Coronary artery (tissue), 2 donors: ENCODE results near the gene PYCR2.

Experiments used
- DNase-seq: peaks from one replicate; pipeline ENCODE4 v3.0.0-alpha.2; 2017; ENCODE audit warnings: low spot score
- H3K27ac ChIP-seq, 2 donors: fragments of 200-600 bp; sonication (generic); one replicate each; pipeline ENCODE4 v1.5.1; 2016 to 2019
- H3K4me3 ChIP-seq: fragments of 200-600 bp; sonication (generic); 2 replicates; pipeline ENCODE4 v1.5.1; 2016; ENCODE audit warnings: mild to moderate bottlenecking, moderate library complexity
- CTCF ChIP-seq: fragments of 200-600 bp; sonication (generic); IDR thresholded peaks from one replicate; pipeline ENCODE4 v1.5.1; 2019; ENCODE audit warnings: antibody characterized with exemption

Gene PYCR2

GRCh38 chr1:225883616-225884265, 40.3 kb downstream of the PYCR2 start:
- Histone ChIP-seq H3K4me3 (peak overlapping the region; percentile 96), H3K27ac (no peak overlapping the region)
- DNase-seq, result no peak
- TF ChIP-seq CTCF, result no peak

- TF ChIP-seq CTCF, result no peak
- no peak for DNase-seq
- Histone ChIP-seq H3K27ac (peak overlapping the region; percentile 86 to 93), H3K4me3 (peak overlapping the region; percentile 96)
These were observed 41.1 kb downstream of the PYCR2 start for GRCh38 chr1:225882694-225883615.

- no peak for TF ChIP-seq CTCF
- DNase-seq, result peak; percentile 94
- Histone ChIP-seq H3K4me3 (peak within 1 kb of the TSS; percentile 96), H3K27ac (peak within 1 kb of the TSS; percentile 86 to 93)
These were observed 41.9 kb downstream of the PYCR2 start, which contains the start of gene TMEM63A for GRCh38 chr1:225881959-225882693. TSS of gene TMEM63A (minus strand) at chr1:225882380. CDS start at chr1:225877580, 4,800 bp downstream.

GRCh38 chr1:225881081-225881958, 42.7 kb downstream of the PYCR2 start:
- peak; percentile 80 for DNase-seq
- Histone ChIP-seq H3K27ac (peak overlapping the region; percentile 86 to 93), H3K4me3 (peak overlapping the region; percentile 96)
- no peak for TF ChIP-seq CTCF

GRCh38 chr1:225880636-225881035, 43.4 kb downstream of the PYCR2 start:
- Histone ChIP-seq H3K27ac (peak overlapping the region; percentile 86 to 93), H3K4me3 (peak overlapping the region; percentile 96)
- TF ChIP-seq CTCF, result no peak
- DNase-seq, result no peak

GRCh38 chr1:225880222-225880588, 43.8 kb downstream of the PYCR2 start:
- no peak for DNase-seq
- no peak for TF ChIP-seq CTCF
- peak overlapping the region; percentile 96 for H3K4me3 ChIP-seq
- peak overlapping the region; percentile 86 to 93 for H3K27ac ChIP-seq
